GM18909 (cell line): Measurements from ENCODE around the gene SLC12A7.
"Not testable (repeated sequence)": the region's sequence is repeated elsewhere in the genome, so short reads cannot be mapped to it uniquely, and the experiment has no call there.

Experiments used
- ATAC-seq: cut with Tn5 transposase; IDR thresholded peaks from one replicate; pipeline ENCODE4 v1.9.1; 2021; ENCODE audit warnings: mild to moderate bottlenecking; ENCODE audit not compliant: unreplicated experiment, poor library complexity

SLC12A7 gene

DNA sequence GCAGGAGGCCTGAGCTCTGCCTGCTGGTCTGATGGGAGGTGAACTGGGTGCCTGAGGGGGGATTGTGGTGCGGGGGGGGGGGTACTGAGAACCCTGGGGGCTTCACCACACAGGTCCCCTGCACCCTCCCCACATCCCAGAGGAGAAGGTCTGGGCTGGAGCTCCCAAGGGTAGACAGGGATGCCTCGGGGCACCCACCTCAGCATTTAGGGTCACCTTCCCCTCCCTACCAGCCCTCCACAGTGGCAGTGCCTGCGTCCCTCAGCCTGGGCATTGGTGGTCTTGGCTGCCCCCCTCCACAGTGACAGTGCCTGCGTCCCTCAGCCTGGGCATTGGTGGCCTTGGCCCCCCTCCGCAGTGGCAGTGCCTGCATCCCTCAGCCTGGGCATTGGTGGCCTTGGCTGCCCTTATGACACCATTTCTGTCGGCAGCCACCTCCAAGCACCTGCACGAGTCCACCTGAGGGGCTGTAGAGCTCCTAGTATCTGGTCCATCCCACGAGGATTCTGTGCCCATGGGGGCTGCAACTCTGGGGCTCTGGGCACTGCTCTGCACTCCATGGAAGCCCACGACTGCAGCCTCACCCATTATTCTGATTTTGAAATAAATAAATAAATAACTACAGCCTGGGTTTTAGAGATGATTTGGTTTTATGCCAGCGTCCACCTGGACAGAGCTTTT, 81.8 kb downstream of the SLC12A7 start:
- no peak for ATAC-seq

DNA sequence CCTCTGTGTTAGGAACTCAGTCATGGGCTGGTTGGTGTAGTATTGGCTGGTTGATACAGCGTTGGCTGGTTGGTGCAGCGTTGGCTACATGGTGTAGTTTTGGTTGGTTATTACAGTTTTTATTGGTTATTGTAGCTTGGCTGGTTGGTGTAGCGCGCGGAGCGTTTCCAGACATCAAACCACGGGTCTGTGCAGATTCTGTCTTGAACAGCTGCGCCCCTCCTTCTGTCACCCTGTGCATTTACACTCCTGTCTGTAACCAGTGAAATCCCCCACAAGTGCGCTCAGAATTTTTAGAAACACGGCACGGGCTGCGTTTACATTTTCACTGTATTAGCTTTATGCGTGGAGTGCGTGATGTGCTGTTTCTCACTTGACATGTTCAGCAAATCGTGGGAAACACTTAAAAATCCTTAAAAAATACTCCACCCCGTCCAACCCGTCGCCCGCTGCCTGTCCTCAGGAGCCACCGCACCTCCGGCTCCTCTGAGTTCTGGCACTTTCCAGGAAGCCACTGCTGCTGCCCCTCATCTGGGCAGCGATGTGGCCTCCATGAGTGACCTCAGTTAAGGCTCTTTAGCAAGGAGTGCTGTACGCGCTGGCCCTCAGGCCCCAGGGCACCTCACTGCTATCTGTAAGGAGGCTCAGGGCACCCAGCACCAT, 82.5 kb downstream of the SLC12A7 start:
- ATAC-seq = no peak

DNA sequence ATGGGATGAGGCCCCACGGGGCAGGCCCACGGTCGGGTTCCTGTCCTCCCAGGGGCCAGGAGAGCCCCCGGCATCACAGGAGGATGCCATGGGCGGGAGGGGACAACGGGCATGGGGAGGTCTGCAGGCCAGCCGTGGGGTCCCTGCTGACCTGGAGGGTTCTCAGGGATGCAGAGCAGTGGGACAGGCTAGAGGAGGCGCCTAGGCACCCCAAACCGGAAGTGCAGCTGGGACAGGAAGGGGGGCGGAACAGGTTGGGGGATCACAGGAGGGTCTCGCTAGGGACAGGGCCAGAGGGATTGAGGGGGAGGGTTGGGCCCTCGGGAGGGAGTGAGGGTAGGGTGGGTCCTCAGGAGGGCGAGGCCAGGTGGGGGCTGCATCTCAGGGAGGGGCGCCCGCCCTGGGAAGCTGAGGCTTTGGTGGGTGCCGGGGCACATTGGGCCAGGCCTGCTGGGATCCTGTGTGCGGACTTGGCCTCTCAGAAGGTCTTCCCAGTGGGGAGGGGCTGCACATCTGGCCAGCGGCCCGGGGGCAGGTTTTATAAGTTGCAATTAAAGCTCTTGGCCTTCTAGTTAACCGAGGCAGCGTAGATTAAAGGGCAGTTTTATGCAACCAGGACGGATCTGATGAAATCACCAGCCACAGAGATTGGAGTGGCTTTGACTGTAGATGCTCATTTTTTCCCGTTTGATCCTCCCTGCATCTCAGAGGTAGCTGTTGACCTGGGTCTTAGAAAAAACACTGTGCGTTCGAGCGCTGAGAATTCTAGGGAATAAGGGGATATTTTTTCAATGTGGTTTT, 83.2 kb downstream of the SLC12A7 start:
- no peak for ATAC-seq

- no peak for ATAC-seq
Observed at GRCh38 chr5:1027631-1028441, 84.0 kb downstream of the SLC12A7 start.

GRCh38 chr5:1026700-1027621, 84.9 kb downstream of the SLC12A7 start:
- no peak for ATAC-seq

DNA sequence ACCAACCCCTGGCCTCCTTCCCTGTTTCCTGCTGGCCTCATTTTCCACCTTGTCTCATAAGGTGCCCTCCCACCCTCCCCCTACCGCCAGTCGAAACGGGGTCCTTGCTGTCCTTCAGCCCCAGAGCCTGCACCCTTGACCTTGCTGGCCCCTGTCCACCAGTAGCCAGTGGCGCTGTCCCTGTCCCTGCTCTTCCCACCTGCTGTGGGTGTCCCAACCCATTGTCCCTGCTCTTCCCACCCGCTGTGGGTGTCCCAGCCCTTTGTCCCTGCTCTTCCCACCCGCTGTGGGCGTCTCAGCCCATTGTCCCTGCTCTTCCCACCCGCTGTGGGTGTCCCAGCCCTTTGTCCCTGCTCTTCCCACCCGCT, 89.9 kb downstream of the SLC12A7 start:
- ATAC-seq = not testable (repeated sequence)

DNA sequence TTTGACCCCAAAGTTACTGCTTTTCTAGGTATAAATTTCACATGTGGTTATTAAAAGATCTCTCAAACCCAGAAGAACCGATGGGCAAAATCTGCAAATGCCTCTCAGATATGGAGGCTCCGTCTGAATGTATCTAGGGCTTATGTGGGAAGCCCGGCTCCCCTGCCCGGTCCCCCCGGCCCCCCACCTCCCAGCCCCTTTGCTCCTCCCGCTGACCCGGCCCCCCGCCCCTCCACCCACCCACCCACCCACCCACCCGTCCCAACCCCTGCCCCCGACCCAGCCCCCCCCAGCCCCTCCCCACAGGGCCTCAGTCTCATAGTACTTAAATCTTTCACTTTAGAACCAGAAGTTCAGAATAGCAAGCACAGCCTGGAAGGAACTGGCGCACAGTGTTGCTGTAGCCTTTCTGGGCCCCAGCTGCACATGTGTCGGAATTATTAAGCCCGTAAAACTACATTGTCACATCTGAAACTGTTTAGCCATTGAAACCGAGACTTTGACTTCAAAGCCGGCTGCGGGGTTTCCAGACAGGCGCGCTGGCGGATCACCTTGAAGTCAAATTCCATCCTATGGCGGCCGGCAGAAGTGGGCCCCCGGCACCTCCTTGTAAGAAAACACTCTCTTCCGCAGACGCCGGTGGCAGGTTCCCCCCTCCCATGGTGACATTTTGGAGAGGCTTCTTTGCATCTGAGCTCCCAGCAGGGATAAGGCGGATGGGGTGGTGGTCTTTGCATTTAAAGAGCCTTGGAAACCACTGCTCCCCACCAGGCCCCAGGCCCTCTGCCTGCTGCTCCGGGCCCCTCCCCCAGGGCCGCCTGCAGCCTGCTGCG, 90.5 kb downstream of the SLC12A7 start:
- ATAC-seq = no peak

DNA sequence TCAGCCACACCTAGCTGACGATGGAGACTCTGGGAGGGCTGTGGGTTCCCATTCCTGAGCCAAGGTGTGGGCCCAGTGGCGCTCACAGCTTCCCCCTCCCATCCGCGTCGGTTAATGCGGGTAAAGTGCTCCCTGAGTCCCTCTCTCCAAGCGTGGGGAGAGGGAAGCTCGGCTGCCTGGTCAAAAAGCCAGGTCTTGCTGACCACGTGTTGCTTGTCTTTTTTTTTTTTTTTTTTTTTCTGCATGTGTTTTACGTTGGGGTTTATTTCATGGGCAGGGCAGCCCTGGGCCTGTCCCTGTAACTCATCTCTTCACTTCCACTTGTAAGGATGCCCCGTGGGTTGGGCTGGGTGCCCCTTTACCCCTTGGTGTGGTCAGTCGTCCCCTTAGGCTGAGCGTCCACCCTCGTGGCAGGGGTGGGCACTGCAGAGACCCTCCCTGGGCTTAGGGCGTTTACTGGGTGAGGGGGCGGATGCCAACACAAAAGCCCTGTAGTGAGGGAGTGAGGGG, 91.4 kb downstream of the SLC12A7 start:
- no peak for ATAC-seq

GRCh38 chr5:1019001-1019905, 92.6 kb downstream of the SLC12A7 start:
- ATAC-seq = no peak

GRCh38 chr5:1018596-1018995, 93.3 kb downstream of the SLC12A7 start:
- no peak for ATAC-seq

GRCh38 chr5:1017691-1018455, 94.0 kb downstream of the SLC12A7 start:
- ATAC-seq = no peak

GRCh38 chr5:1017056-1017455, 94.8 kb downstream of the SLC12A7 start:
- ATAC-seq = no peak

DNA sequence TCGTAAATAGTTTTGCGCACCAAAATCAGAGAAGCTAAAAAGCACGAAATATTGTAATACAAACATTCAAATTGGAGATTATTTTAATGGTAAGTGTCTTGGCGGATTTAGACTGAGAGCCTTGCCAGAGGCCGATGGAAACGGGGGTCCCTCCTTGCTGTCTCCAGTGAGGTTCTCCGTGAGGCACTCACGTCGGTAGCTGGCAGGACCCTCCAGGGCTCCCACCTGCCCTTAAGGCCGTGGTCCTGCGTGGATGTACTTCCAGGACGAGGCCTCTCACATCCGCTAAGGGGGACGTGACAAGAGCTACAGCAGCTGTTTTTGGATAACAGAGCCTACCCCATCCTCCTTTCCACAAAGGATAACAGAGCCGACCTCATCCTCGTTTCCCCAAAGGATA, 95.4 kb downstream of the SLC12A7 start:
- no peak for ATAC-seq

DNA sequence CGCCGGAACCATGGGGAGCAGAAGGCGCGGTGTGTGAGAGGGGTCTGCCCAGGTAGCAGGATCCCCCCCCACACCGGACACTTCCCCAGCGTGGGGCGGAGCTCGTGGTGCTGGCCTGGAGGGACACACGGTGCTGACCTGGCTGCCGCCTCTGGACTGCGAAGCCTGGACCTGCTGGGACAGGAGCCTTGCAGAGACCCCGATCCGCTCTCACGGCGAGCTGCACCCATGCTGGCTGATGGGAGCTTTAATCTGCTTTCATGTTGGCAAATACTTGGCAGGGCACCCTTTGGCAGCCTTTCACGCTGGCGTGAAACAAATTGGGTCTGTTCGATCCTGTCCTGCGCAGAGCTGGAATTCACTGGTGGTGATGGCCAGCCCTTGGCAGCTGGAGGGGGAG, 95.8 kb downstream of the SLC12A7 start:
- ATAC-seq = no peak

DNA sequence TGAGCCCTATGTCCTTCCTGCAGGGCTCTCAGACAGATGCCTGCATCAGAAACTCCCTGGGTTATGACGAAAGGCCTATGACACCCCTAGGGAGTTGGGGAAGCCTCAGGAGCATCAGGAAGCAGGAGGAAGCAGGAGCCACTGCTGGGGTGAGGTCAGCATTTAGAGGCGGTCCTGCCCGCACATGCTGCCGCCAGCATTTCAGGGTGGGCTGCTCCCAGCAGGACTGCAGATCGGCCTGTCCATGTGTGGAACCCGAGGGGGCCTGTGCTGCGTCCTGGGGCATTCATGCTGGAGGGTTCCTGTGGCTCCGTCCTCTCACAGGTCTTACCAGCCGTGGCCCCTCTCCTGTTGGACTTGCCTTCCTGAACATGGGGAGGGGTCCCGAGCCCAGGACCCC, 96.4 kb downstream of the SLC12A7 start:
- ATAC-seq = no peak

- ATAC-seq = no peak
Observed at GRCh38 chr5:1014781-1015221, 97.1 kb downstream of the SLC12A7 start.

- ATAC-seq = no peak
Observed at GRCh38 chr5:1014346-1014745, 97.5 kb downstream of the SLC12A7 start.
